Measurements from ENCODE around the gene ARID5B.
"Not testable (repeated sequence)": the region's sequence is repeated elsewhere in the genome, so short reads cannot be mapped to it uniquely, and the experiment has no call there.

The ARID5B gene

GRCh38 chr10:61900829-61901792, at the start of gene ARID5B:
TSS of gene ARID5B (plus strand) at chr10:61901699. CDS start at chr10:61901710, 11 bp downstream.
- peak; percentile 58 for DNase-seq

DNA sequence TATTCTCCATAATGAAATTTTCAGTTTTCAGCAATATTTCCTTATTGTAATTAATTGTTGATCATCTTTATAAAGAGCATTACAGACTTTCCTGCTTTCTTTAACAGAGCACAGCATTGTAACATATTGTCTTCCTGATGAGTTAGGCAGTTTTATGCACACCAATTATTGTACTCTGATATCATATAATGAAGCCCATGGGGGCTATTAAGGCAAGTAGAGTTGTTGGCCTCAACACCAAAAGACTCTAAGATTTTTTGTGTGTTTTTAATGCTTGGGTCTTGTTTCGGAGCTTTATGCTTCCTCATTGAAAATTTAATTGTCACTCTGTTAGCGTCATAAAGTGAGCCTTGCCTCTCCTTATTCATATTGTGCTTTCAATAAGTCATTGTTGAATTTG, 49.2 kb upstream of the ARID5B start:
- DNase-seq, result no peak

GRCh38 chr10:61855771-61856170, 45.7 kb upstream of the ARID5B start:
- DNase-seq, result no peak

DNA sequence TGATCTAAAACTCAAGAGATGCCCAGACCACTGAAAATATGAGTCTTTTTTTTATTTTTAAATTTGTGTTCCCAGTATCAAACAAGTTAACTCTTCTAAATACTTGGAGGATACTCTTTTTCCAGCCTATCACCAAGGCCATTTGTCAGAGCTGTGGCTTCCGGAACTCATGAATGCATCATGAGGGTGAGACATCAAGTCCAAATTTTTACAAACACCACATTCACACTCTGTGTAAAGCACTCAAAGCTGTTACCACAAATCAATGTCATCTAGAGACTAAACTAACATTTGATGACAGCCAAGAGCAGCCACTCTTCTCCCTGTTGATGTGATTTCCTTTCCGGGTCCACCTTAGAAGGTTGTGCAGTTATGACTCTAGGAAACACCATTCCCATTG, 43.8 kb upstream of the ARID5B start:
- DNase-seq, result no peak

DNA sequence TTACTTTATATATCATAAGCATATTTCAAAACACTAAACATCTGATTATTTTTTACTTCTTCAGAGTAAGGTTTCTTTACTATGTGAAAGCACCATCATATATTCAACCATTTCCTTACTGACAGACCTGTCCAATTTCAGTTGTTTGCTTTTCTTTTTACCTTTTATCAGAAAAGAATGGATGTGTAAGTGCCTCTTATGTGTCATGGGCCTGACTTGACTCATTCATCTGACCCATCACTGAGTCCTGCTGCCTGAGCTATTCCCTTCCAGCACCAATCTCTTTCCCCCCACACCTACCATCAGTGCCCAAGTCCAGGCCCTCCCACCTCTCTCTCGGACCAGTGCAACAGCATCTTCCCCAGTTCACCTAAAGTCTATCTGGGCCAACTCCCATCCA, 41.7 kb upstream of the ARID5B start:
- DNase-seq, result no peak

- DNase-seq, result no peak
Observed at GRCh38 chr10:61860964-61861758, 40.3 kb upstream of the ARID5B start.

DNA sequence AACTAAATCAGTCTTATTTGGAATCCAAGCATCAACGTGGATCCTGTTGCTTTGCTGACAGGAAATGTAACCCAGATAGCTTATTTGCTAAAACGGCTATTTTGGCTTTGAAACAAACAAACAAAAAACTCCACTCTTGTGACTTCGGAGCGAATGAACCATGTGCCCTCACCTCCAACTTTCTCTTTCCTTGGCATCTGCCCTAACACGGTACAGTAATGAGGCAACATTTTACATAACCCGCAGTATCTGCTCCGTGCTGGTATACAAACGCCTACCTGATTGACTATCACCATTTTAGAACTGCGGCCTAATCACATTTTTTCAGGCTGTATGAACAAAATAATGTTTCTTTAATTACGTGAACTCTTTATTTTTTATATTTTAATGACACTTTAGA, 37.5 kb upstream of the ARID5B start:
- DNase-seq, result no peak

- no peak for DNase-seq
Observed at GRCh38 chr10:61866700-61867368, 34.7 kb upstream of the ARID5B start.

DNA sequence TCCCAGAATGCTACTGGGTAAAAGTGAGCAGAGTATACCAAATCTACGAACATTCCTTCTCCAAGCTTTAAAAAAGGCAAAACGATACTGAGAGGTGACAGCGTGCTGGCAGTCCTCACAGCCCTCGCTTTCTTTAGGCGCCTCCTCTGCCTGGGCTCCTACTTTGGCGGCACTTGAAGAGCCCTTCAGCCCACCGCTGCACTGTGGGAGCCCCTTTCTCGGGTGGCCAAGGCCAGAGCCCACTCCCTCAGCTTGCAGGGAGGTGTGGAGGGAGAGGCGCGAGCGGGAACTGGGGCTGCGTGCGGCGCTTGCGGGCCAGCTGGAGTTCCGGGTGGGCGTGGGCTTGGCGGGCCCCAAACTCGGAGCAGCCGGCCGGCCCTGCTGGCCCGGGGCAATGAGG, 34.1 kb upstream of the ARID5B start:
- DNase-seq, result not testable (repeated sequence)

- DNase-seq, result not testable (repeated sequence)
Observed at GRCh38 chr10:61867817-61868216, 33.7 kb upstream of the ARID5B start.

DNA sequence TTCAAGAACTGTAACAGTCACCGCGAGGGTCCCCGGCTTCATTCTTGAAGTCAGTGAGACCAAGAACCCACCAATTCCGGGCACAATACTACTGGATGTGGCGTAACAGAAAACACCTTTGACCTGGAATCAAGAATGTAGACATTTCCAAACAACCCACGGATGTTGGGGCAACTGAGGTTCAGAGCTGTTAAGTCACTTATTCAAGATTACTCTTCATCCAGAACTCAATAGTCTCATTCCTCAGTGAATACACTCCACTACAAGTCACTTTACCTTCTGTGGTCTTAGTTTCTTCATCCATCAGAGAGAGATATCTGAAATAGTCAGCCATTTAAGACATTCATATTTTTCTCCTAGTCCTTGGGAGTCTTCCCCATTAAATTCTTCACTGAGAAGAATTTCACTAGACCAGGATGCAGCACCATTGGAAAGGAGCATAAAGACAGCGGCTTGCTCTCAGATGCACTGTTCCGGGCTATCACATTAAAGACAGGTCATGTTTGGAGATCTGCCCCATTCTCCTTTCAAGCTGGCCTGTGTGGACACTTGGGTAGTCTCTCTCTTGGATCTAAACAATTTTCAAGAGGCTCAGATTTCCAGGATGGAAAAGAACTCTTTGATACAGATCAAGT, 32.3 kb upstream of the ARID5B start:
- DNase-seq, result no peak

GRCh38 chr10:61869774-61870525, 31.5 kb upstream of the ARID5B start:
- no peak for DNase-seq

GRCh38 chr10:61870526-61870895, 31.0 kb upstream of the ARID5B start:
- no peak for DNase-seq

DNA sequence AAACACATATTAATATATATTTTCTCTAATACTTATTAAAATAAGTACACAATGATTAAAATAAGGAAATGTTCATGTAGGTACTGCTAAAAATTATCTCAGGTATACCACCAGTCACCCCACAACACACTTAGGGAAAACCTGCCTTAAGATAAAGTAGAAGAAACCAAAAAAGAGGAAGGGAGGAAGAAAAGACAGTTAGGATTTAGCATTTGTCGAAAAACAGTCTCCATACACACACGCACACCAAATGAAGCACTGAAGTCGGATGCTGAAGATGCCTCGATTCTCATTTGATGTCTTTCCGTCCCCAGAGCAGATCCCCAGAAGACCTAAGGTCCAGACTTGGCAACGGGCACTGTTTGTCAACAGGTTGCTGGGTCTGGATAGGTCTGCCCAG, 30.0 kb upstream of the ARID5B start:
- no peak for DNase-seq

GRCh38 chr10:61877887-61878739, 23.4 kb upstream of the ARID5B start:
- DNase-seq, result no peak

GRCh38 chr10:61878740-61879068, 22.8 kb upstream of the ARID5B start:
- DNase-seq, result no peak

GRCh38 chr10:61882621-61883370, 18.7 kb upstream of the ARID5B start:
- DNase-seq, result no peak

- DNase-seq, result no peak
Observed at GRCh38 chr10:61883371-61884025, 18.0 kb upstream of the ARID5B start.

DNA sequence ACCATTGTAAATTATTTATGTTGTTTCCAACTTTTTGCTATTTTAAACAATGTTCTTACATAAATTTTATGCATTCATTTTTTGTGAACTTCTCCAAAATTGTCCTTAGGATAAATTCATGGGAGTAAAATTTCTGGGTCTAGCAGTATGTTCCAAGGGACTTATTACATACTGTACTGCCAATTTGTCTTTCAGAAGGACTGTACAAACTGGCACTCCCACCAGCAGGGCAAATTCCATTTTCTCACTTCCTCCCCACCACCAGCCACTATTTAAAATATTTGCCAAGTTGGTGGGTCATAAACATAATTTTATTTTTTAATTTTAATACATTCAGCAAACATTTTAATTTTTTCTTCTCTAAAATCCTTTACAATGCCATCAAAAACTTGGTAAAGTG, 13.7 kb upstream of the ARID5B start:
- DNase-seq, result no peak

GRCh38 chr10:61888744-61889143, 12.8 kb upstream of the ARID5B start:
- DNase-seq, result no peak

All from RPMI8226 (cell line).